K562 (cell line): ENCODE results near the gene SND1.

Experiments
- ARNT ChIP-seq, 2 experiments: fragments of 450-650 bp; IDR thresholded peaks; 2 replicates each; pipeline ENCODE4 v1.6.1; 2016; ENCODE audit warnings: mild to moderate bottlenecking in 1 of 2
- ETV5 ChIP-seq: sonication (generic); formaldehyde crosslinking; IDR thresholded peaks from 2 replicates; pipeline ENCODE4 v1.4.0; 2020; ENCODE audit warnings: low read depth, mild to moderate bottlenecking, missing genetic modification reagents
- EZH2 ChIP-seq: IDR thresholded peaks from 2 replicates; pipeline ENCODE4 v1.6.1; 2012; ENCODE audit warnings: low read depth, mild to moderate bottlenecking, inconsistent platforms, low read length, borderline replicate concordance
- GTF2F1 ChIP-seq: IDR thresholded peaks from 2 replicates; pipeline ENCODE4 v1.6.1; 2011; ENCODE audit warnings: low read depth, low read length, improper control_type of control experiment
- JUNB ChIP-seq: fragments of 450-650 bp; formaldehyde crosslinking; conservative IDR thresholded peaks from 2 replicates; pipeline ENCODE4 v1.4.0; 2020; ENCODE audit warnings: mild to moderate bottlenecking
- MAX ChIP-seq: sonication (generic); formaldehyde crosslinking; IDR thresholded peaks from 2 replicates; pipeline ENCODE4 v1.9.0; 2022; ENCODE audit warnings: mild to moderate bottlenecking, missing genetic modification reagents
- NFXL1 ChIP-seq: fragments of 450-650 bp; formaldehyde crosslinking; IDR thresholded peaks from 2 replicates; pipeline ENCODE4 v1.4.0; 2021; ENCODE audit warnings: mild to moderate bottlenecking
- TAF1 ChIP-seq: IDR thresholded peaks from 2 replicates; pipeline ENCODE4 v1.6.1; 2011; ENCODE audit warnings: mild to moderate bottlenecking, low read length, moderate library complexity; ENCODE audit not compliant: insufficient read depth, control insufficient read depth, severe bottlenecking; ENCODE audit errors: extremely low read depth
- TAF15 ChIP-seq: fragments of 200-400 bp; formaldehyde crosslinking; IDR thresholded peaks from 2 replicates; pipeline ENCODE4 v1.6.1; 2017; ENCODE audit warnings: mild to moderate bottlenecking, low read depth, low read length, moderate library complexity
- ZNF140 ChIP-seq: fragments of 250-450 bp; sonication (Bioruptor Pico); IDR thresholded peaks from 2 replicates; pipeline ENCODE4 v1.8.0; 2021; ENCODE audit warnings: moderate library complexity, mild to moderate bottlenecking, inconsistent platforms

DNA sequence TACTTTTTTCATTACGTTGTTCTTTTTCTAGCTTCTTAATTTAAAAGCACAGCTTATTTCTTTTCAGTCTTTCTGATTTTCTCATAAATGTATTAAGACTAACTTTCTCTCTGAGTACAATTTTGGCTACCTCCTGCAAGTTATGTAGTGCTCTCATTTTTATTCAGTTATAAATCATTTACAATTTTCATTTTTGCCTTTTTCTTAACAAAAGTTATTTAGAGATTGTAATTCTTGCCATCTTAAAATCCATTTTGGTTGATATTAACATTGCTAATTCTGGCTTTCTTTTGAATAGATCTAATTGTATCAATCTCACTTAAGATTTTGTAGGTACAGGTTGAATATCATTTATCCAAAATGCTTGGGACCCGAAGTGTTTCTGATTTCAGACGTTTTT is 476.4 kb downstream of the SND1 start:
- no peak for TF ChIP-seq ZNF140 (CRISPR knock-in tag)
- no peak for TF ChIP-seq NFXL1 (CRISPR knock-in tag)
- no peak for TF ChIP-seq TAF15
- TF ChIP-seq TAF1 = no peak
- TF ChIP-seq GTF2F1 = no peak
- TF ChIP-seq EZH2 = no peak
- TF ChIP-seq ETV5 (CRISPR knock-in tag) = no peak
- TF ChIP-seq MAX (CRISPR knock-in tag) = no peak
- TF ChIP-seq JUNB (CRISPR knock-in tag) = no peak
- no peak for TF ChIP-seq ARNT (IDR thresholded peaks at IDR 0.05)
